WTC11 (cell line): ENCODE data around the gene VEGFD. TPM values are rescaled to one million over a fixed set of nuclear protein-coding genes. Genes with fewer than 3 reads are reported as not detected.

Experiments
- ATAC-seq: fragments of 200-7000 bp; cut with Tn5 transposase; 2 replicates; pipeline ENCODE4 v1.10.0; 2021; ENCODE audit warnings: mild to moderate bottlenecking, moderate library complexity
- CTCF ChIA-PET: fragments of 300-600 bp; sonication (Branson Sonifier 250); formaldehyde crosslinking; loops from one replicate; lab custom pipeline; 2021; ENCODE audit warnings: antibody characterized with exemption; lab: Charles Lee
- POLR2A ChIA-PET: fragments of 350-600 bp; sonication (Branson Sonifier 250); formaldehyde crosslinking; loops from one replicate; lab custom pipeline; 2021; ENCODE audit warnings: antibody characterized with exemption; lab: Charles Lee
- DNase-seq: peaks from one replicate; pipeline ENCODE4 v3.0.0; 2021; ENCODE audit warnings: low spot score
- H3K27ac Mint-ChIP-seq: 2 replicates; pipeline ENCODE4 v1.8.0; 2021; ENCODE audit warnings: mixed read lengths
- H3K27me3 Mint-ChIP-seq: 2 replicates; pipeline ENCODE4 v1.8.0; 2021; ENCODE audit warnings: low read depth, mild to moderate bottlenecking, moderate library complexity, mixed read lengths
- H3K36me3 Mint-ChIP-seq: 2 replicates; pipeline ENCODE4 v1.8.0; 2021; ENCODE audit warnings: mixed read lengths
- H3K4me1 Mint-ChIP-seq: 2 replicates; pipeline ENCODE4 v1.8.0; 2022; ENCODE audit warnings: mixed read lengths
- H3K4me3 Mint-ChIP-seq: 2 replicates; pipeline ENCODE4 v1.8.0; 2021; ENCODE audit warnings: mild to moderate bottlenecking, moderate library complexity, mixed read lengths
- H3K9me3 Mint-ChIP-seq: 2 replicates; pipeline ENCODE4 v1.8.0; 2021; ENCODE audit warnings: mixed read lengths
- AFF4 ChIP-seq: sonication (generic); formaldehyde crosslinking; IDR thresholded peaks from 2 replicates; pipeline ENCODE4 v1.8.1; 2023; ENCODE audit warnings: mild to moderate bottlenecking, missing genetic modification reagents, borderline replicate concordance
- E2F4 ChIP-seq: sonication (generic); formaldehyde crosslinking; IDR thresholded peaks from 2 replicates; pipeline ENCODE4 v1.8.1; 2022; ENCODE audit warnings: low read depth, mild to moderate bottlenecking, moderate library complexity, missing genetic modification reagents, borderline replicate concordance
- ESRRA ChIP-seq: sonication (generic); formaldehyde crosslinking; IDR thresholded peaks from 2 replicates; pipeline ENCODE4 v1.8.1; 2022; ENCODE audit warnings: mild to moderate bottlenecking, missing genetic modification reagents, borderline replicate concordance
- ETV6 ChIP-seq: sonication (generic); formaldehyde crosslinking; IDR thresholded peaks from 2 replicates; pipeline ENCODE4 v1.8.1; 2022; ENCODE audit warnings: mild to moderate bottlenecking, missing genetic modification reagents
- FOXK1 ChIP-seq: sonication (generic); formaldehyde crosslinking; IDR thresholded peaks from 2 replicates; pipeline ENCODE4 v1.8.0; 2022; ENCODE audit warnings: mild to moderate bottlenecking, moderate library complexity, missing genetic modification reagents
- FOXP1 ChIP-seq: sonication (generic); formaldehyde crosslinking; IDR thresholded peaks from 2 replicates; pipeline ENCODE4 v1.8.0; 2022; ENCODE audit warnings: missing genetic modification reagents, mild to moderate bottlenecking, moderate library complexity, borderline replicate concordance
- HMGXB4 ChIP-seq: sonication (generic); formaldehyde crosslinking; IDR thresholded peaks from 2 replicates; pipeline ENCODE4 v1.8.1; 2023; ENCODE audit warnings: mild to moderate bottlenecking, moderate library complexity, missing genetic modification reagents
- IRF1 ChIP-seq: sonication (generic); formaldehyde crosslinking; IDR thresholded peaks from 2 replicates; pipeline ENCODE4 v1.8.0; 2023; ENCODE audit warnings: missing genetic modification reagents
- JUN ChIP-seq: sonication (generic); formaldehyde crosslinking; IDR thresholded peaks from 2 replicates; pipeline ENCODE4 v1.8.0; 2023; ENCODE audit warnings: mild to moderate bottlenecking, missing genetic modification reagents
- PREB ChIP-seq: sonication (generic); formaldehyde crosslinking; IDR thresholded peaks from 2 replicates; pipeline ENCODE4 v1.8.1; 2022; ENCODE audit warnings: mild to moderate bottlenecking, missing genetic modification reagents, moderate library complexity, borderline replicate concordance
- USF1 ChIP-seq: sonication (generic); formaldehyde crosslinking; IDR thresholded peaks from 2 replicates; pipeline ENCODE4 v1.8.0; 2022; ENCODE audit warnings: mild to moderate bottlenecking, missing genetic modification reagents
- ZNF263 ChIP-seq: sonication (generic); formaldehyde crosslinking; IDR thresholded peaks from 2 replicates; pipeline ENCODE4 v1.8.1; 2022; ENCODE audit warnings: low read depth, mild to moderate bottlenecking, moderate library complexity, missing genetic modification reagents
- ZNF396 ChIP-seq: fragments of 250-450 bp; sonication (Bioruptor Pico); IDR thresholded peaks from 2 replicates; pipeline ENCODE4 v1.8.0; 2021; ENCODE audit warnings: mild to moderate bottlenecking, moderate library complexity, borderline replicate concordance
- ZNF671 ChIP-seq: fragments of 250-450 bp; sonication (Bioruptor Pico); IDR thresholded peaks from 2 replicates; pipeline ENCODE4 v1.8.0; 2021; ENCODE audit warnings: mild to moderate bottlenecking
- total RNA-seq: library from RNA; stranded (reverse); gene quantifications from 3 replicates; pipeline ENCODE4 v1.2.3, GENCODE V29; 2021

VEGFD gene
- total RNA-seq, 1 experiment from 2014 or later: not detected

GRCh38 chrX:15391850-15392249 lies 7.6 kb upstream of the VEGFD start (continued):
- TF ChIP-seq ETV6 (CRISPR knock-in tag) (no peak), FOXK1 (CRISPR knock-in tag) (no peak)

- CTCF ChIA-PET: interaction anchor here (0.5 to 4.0 kb wide), 8 partner anchors 9 to 182 kb away, joined by 3 to 31 read pairs (median 4); no protein-coding TSS in a partner anchor
- no peak for DNase-seq
Observed at GRCh38 chrX:15382813-15383212, 1.4 kb downstream of the VEGFD start.

GRCh38 chrX:15376956-15377355 lies 7.3 kb downstream of the VEGFD start:
- peaks cover 3% of the 10 kb centered on the region; the same call in 1 of the 2 replicates for H3K27me3 Mint-ChIP-seq
- H3K36me3 Mint-ChIP-seq: peaks cover 3% of the 10 kb centered on the region
- no peak for ATAC-seq

More at GRCh38 chrX:15382813-15383212, 1.4 kb downstream of the VEGFD start:
- no peak for ATAC-seq
- Mint-ChIP-seq H3K36me3 (no peaks in the 10 kb centered on the region; the same call in 1 of the 2 replicates), H3K4me1 (peaks cover 30% of the 10 kb centered on the region), H3K27ac (no peak overlapping the region), H3K4me3 (no peak overlapping the region), H3K27me3 (no peaks in the 10 kb centered on the region), H3K9me3 (no peaks in the 10 kb centered on the region)
- TF ChIP-seq IRF1: no peak
- TF ChIP-seq AFF4 (CRISPR knock-in tag): no peak
- no peak for TF ChIP-seq ZNF263
- TF ChIP-seq ESRRA (CRISPR knock-in tag): no peak
- TF ChIP-seq USF1 (CRISPR knock-in tag): no peak
- no peak for TF ChIP-seq JUN (CRISPR knock-in tag)
- TF ChIP-seq HMGXB4: no peak
- no peak for TF ChIP-seq ZNF396 (CRISPR knock-in tag)
- POLR2A ChIA-PET: no interaction called here

More at GRCh38 chrX:15376956-15377355, 7.3 kb downstream of the VEGFD start:
- ChIA-PET POLR2A (no interaction called here), CTCF (no interaction called here)
- Mint-ChIP-seq H3K4me3 (no peak overlapping the region), H3K4me1 (peaks cover 22% of the 10 kb centered on the region), H3K9me3 (peaks cover 11% of the 10 kb centered on the region), H3K27ac (no peak overlapping the region)
- DNase-seq: no peak
- TF ChIP-seq FOXK1 (CRISPR knock-in tag) (no peak), FOXP1 (no peak), PREB (CRISPR knock-in tag) (no peak), E2F4 (no peak), ZNF671 (CRISPR knock-in tag) (no peak)
